HFF-Myc (cell line): ENCODE data around the gene FST.

Source experiments
- DNase-seq: peaks from one replicate; pipeline ENCODE4 v3.0.0-alpha.2; 2011; ENCODE audit warnings: low read depth; ENCODE audit errors: extremely low read depth
- H3K4me3 ChIP-seq: replicated peaks from 2 replicates; pipeline ENCODE4 v1.5.1; 2011; ENCODE audit warnings: low read depth, mild to moderate bottlenecking, control low read depth, low read length
- CTCF ChIP-seq: IDR thresholded peaks from 2 replicates; pipeline ENCODE4 v1.5.1; 2012; ENCODE audit warnings: mild to moderate bottlenecking, low read depth, low read length, control low read depth; ENCODE audit errors: missing control alignments

FST gene

GRCh38 chr5:53512539-53512938 is 32.1 kb downstream of the FST start:
- no peak overlapping the region for H3K4me3 ChIP-seq
- no peak for TF ChIP-seq CTCF
- no peak for DNase-seq

- no peak for DNase-seq
- no peak overlapping the region for H3K4me3 ChIP-seq
- no peak for TF ChIP-seq CTCF
These were observed 35.6 kb downstream of the FST start for GRCh38 chr5:53515988-53516387.

DNA sequence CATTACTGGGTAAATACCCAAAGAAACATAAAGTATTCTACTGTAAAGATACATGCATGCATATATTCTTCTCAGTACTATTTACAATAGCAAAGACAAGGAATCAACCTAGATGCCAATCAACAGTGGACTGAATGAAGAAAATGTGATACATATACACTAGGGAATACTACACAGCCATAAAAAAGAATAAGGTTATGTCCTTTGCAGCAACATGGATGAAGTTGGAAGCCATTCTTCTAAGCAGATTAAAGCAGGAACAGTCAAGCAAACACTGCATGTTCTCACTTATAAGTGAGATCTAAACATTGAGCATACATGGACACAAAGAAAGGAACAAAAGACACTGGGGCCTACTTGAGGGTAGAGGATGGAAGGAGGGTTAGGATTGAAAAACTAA is 40.4 kb downstream of the FST start:
- TF ChIP-seq CTCF: no peak
- DNase-seq: no peak
- H3K4me3 ChIP-seq: no peak overlapping the region
